ENCODE results near the gene ZGLP1. TPM values are rescaled to one million over a fixed set of nuclear protein-coding genes. Genes with fewer than 3 reads are reported as not detected.

Gene ZGLP1
- total RNA-seq, 3 donors from 2014 or later (not counting 1 experiment from before 2014, with no cell fraction given) = 1.4 to 2.2 (median 1.9) TPM

DNA sequence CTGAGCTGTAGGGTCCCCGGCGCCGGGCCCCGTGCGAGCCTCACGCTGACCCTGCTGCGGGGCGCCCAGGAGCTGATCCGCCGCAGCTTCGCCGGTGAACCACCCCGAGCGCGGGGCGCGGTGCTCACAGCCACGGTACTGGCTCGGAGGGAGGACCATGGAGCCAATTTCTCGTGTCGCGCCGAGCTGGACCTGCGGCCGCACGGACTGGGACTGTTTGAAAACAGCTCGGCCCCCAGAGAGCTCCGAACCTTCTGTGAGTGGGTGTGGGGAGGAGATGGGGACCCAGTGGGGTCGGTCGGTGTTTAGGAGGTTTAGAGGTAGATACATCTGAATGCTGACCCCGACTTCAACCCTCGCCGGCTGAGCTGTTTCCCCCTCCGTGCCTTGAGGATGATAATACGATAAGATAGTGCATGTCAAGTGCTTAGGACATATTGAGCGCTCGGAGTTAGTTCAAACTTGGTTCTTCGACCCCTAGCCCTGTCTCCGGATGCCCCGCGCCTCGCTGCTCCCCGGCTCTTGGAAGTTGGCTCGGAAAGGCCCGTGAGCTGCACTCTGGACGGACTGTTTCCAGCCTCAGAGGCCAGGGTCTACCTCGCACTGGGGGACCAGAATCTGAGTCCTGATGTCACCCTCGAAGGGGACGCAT, 17.9 kb downstream of the ZGLP1 start:
- Mint-ChIP-seq H3K9me3 (no peaks in the 10 kb centered on the region), H3K4me3 (peak overlapping the region; percentile 86), H3K4me1 (peaks cover 49 to 74% of the 10 kb centered on the region in 2 donors), H3K27ac (peak overlapping the region; percentile 63 to 71), H3K27me3 (ENCODE audit: low read depth in 2 of 2) (peaks cover 7 to 40% of the 10 kb centered on the region in 2 donors), H3K36me3 (no peaks in the 10 kb centered on the region)
- Histone ChIP-seq H3K9me3 (ENCODE audit: control insufficient read depth, insufficient read depth, low read length) (no peaks in the 10 kb centered on the region), H3K27me3 (ENCODE audit: control insufficient read depth, insufficient read depth, low read length) (peaks cover 65% of the 10 kb centered on the region), H3K4me1 (ENCODE audit: control insufficient read depth, insufficient read depth, low read length) (peaks cover 96% of the 10 kb centered on the region), H3K27ac (ENCODE audit: low read length) (no peak overlapping the region), H3K4me3 (ENCODE audit: low read length) (peak overlapping the region; percentile 15), H3K36me3 (ENCODE audit: control insufficient read depth, insufficient read depth, low read length) (no peaks in the 10 kb centered on the region)
- peak; percentile 34 to 48 for DNase-seq
- ATAC-seq = no peak
- intact Hi-C loops (cut with micrococcal nuclease) = loop anchor here (2.0 to 5.0 kb wide), 2 partner anchors 21 to 221 kb away; partner anchors contain the start of gene ICAM1
- TF ChIP-seq, protein P1, sequence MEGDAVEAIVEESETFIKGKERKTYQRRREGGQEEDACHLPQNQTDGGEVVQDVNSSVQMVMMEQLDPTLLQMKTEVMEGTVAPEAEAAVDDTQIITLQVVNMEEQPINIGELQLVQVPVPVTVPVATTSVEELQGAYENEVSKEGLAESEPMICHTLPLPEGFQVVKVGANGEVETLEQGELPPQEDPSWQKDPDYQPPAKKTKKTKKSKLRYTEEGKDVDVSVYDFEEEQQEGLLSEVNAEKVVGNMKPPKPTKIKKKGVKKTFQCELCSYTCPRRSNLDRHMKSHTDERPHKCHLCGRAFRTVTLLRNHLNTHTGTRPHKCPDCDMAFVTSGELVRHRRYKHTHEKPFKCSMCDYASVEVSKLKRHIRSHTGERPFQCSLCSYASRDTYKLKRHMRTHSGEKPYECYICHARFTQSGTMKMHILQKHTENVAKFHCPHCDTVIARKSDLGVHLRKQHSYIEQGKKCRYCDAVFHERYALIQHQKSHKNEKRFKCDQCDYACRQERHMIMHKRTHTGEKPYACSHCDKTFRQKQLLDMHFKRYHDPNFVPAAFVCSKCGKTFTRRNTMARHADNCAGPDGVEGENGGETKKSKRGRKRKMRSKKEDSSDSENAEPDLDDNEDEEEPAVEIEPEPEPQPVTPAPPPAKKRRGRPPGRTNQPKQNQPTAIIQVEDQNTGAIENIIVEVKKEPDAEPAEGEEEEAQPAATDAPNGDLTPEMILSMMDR (IDR thresholded peaks at IDR 0.05) = no peak
- WGBS (ENCODE audit: insufficient coverage) = 2% methylated on average over 49 of the region's 49 CpGs

DNA sequence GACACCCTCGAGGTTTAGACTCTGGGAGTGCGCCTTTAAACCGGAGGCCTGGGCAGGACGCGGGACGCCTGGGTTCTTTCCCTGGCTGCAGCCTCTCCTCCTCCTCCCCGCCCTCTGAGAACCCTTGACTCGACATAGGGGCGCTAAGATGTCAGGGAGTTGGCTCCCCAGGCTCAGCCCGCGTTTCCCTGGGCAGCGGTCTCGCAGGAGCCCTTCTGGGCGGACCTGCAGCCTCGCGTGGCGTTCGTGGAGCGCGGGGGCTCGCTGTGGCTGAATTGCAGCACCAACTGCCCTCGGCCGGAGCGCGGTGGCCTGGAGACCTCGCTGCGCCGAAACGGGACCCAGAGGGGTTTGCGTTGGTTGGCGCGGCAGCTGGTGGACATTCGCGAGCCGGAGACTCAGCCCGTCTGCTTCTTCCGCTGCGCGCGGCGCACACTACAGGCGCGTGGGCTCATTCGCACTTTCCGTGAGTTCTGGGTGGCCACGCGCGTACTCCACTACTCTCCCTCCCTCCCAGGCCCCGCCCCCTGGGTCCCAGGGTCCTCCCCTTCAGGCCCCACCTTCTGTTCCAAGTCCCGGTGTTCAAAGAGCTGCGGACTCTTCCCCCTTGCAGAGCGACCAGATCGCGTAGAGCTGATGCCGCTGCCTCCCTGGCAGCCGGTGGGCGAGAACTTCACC, 18.6 kb downstream of the ZGLP1 start:
- Mint-ChIP-seq H3K27me3 (ENCODE audit: low read depth in 2 of 2) (peaks cover 7 to 40% of the 10 kb centered on the region in 2 donors), H3K4me3 (peak overlapping the region; percentile 86), H3K27ac (peak overlapping the region; percentile 63 to 71), H3K9me3 (no peaks in the 10 kb centered on the region), H3K4me1 (peaks cover 49 to 79% of the 10 kb centered on the region in 2 donors), H3K36me3 (no peaks in the 10 kb centered on the region)
- ATAC-seq (peak; percentile 17 to 31 (median 17)), DNase-seq (peak; percentile 43 to 74)
- Histone ChIP-seq H3K27me3 (ENCODE audit: control insufficient read depth, insufficient read depth, low read length) (peaks cover 65% of the 10 kb centered on the region), H3K36me3 (ENCODE audit: control insufficient read depth, insufficient read depth, low read length) (peaks cover 1% of the 10 kb centered on the region), H3K9me3 (ENCODE audit: control insufficient read depth, insufficient read depth, low read length) (no peaks in the 10 kb centered on the region), H3K27ac (ENCODE audit: low read length) (no peak overlapping the region), H3K4me3 (ENCODE audit: low read length) (peak overlapping the region; percentile 15), H3K4me1 (ENCODE audit: control insufficient read depth, insufficient read depth, low read length) (peaks cover 99% of the 10 kb centered on the region)
- under 1% methylated on average over 57 of the region's 57 CpGs for WGBS (ENCODE audit: insufficient coverage)
- TF ChIP-seq, protein P1 (IDR thresholded peaks at IDR 0.05) = no peak
- intact Hi-C loops (cut with micrococcal nuclease) = loop anchor here (2.0 to 5.0 kb wide), 2 partner anchors 20 to 221 kb away; partner anchors contain the start of gene ICAM1

DNA sequence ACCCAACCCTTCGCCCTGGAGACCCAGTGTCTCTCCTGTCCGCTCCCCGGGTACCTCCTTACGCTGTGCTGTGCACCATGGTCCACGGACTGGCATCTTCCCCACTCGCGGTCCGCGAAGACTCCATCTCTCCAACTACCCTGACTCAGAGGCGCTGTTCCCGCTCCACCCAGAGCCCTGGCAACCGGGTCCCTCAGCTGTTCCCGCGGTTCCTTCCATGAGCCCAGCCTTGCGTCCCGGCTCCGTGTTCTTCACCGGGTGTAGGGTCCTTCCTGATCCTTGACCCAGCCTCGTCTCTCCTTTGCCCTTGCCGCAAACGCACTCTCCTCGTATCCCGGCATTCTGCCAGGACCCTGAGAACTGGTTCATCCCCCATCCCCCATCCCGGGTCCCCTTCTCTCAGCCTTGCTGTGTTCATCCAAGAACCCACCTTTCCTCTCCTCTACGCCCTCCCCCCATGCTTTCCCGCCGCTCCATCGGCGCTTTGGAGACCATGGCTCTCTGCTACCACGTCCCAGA, 19.2 kb downstream of the ZGLP1 start:
- no peak for ATAC-seq
- WGBS (ENCODE audit: insufficient coverage) = 2% methylated on average over 30 of the region's 30 CpGs
- peaks cover 7% of the 10 kb centered on the region for H3K36me3 ChIP-seq (ENCODE audit: control insufficient read depth, insufficient read depth, low read length)
- intact Hi-C loops (cut with micrococcal nuclease) = loop anchor here (2.0 to 5.0 kb wide), 2 partner anchors 20 to 222 kb away; partner anchors contain the start of gene ICAM1
- Mint-ChIP-seq H3K36me3 (peaks cover 4% of the 10 kb centered on the region), H3K4me3 (peak overlapping the region; percentile 86), H3K4me1 (peaks cover 47 to 73% of the 10 kb centered on the region in 2 donors), H3K9me3 (no peaks in the 10 kb centered on the region), H3K27me3 (ENCODE audit: low read depth in 2 of 2) (peaks cover 7 to 40% of the 10 kb centered on the region in 2 donors), H3K27ac (peak overlapping the region; percentile 9 to 63)
- H3K27me3 ChIP-seq (ENCODE audit: control insufficient read depth, insufficient read depth, low read length) = peaks cover 65% of the 10 kb centered on the region
- H3K27ac ChIP-seq (ENCODE audit: low read length) = no peak overlapping the region
- peak in 1 of 2 donors; percentile 42 for DNase-seq
- H3K4me1 ChIP-seq (ENCODE audit: control insufficient read depth, insufficient read depth, low read length) = peaks cover 97% of the 10 kb centered on the region
- no peaks in the 10 kb centered on the region for H3K9me3 ChIP-seq (ENCODE audit: control insufficient read depth, insufficient read depth, low read length)
- peak overlapping the region; percentile 15 for H3K4me3 ChIP-seq (ENCODE audit: low read length)
- TF ChIP-seq, protein P1 (IDR thresholded peaks at IDR 0.05) = no peak

Data from natural killer cell (primary cell).